CD14-positive monocyte (primary cell): Measurements from ENCODE around the gene RASAL2. TPM values are rescaled to one million over a fixed set of nuclear protein-coding genes. Genes with fewer than 3 reads are reported as not detected.

Experiments
- DNase-seq, 3 donors: peaks; one replicate each; pipeline ENCODE4 v3.0.0-alpha.2; 2011 to 2022
- H2AFZ ChIP-seq: 2 replicates; pipeline ENCODE4 v1.6.0; 2012; ENCODE audit warnings: mild to moderate bottlenecking, low read depth, low read length, inconsistent platforms; ENCODE audit not compliant: insufficient read depth, poor library complexity, severe bottlenecking
- H3K27ac ChIP-seq, 2 donors: 1 replicate in 1 of 2; 2 replicates in 1 of 2; pipeline ENCODE4 v1.5.1; 2012 to 2013; ENCODE audit warnings: low read length in 2 of 2, control low read depth in 1 of 2, inconsistent platforms in 1 of 2, low read depth in 1 of 2, mild to moderate bottlenecking in 1 of 2
- H3K27me3 ChIP-seq, 2 donors: one replicate each; pipeline versions ENCODE4 v1.6.0 to v1.6.1; 2011 to 2013; ENCODE audit warnings: low read length in 2 of 2; ENCODE audit not compliant: control insufficient read depth in 2 of 2, insufficient read depth in 2 of 2
- H3K36me3 ChIP-seq, 2 donors: replicated peaks in 1 of 2; 1 replicate in 1 of 2; 2 replicates in 1 of 2; pipeline versions ENCODE4 v1.5.1 to v1.6.1; 2012 to 2013; ENCODE audit warnings: low read length in 2 of 2, control low read depth in 1 of 2, inconsistent platforms in 1 of 2, mild to moderate bottlenecking in 1 of 2; ENCODE audit not compliant: insufficient read depth in 2 of 2, control insufficient read depth in 1 of 2
- H3K4me1 ChIP-seq, 2 donors: 1 replicate in 1 of 2; 2 replicates in 1 of 2; pipeline versions ENCODE4 v1.5.1 to v1.6.1; 2012 to 2013; ENCODE audit warnings: low read length in 2 of 2, control low read depth in 1 of 2, inconsistent platforms in 1 of 2, mild to moderate bottlenecking in 1 of 2, moderate library complexity in 1 of 2; ENCODE audit not compliant: insufficient read depth in 2 of 2, control insufficient read depth in 1 of 2
- H3K4me2 ChIP-seq: replicated peaks from 2 replicates; pipeline ENCODE3; 2012; ENCODE audit warnings: low read length, moderate library complexity, mild to moderate bottlenecking; ENCODE audit not compliant: poor library complexity, severe bottlenecking; ENCODE audit errors: extremely low read depth
- H3K4me3 ChIP-seq, 3 experiments: fragments of 200-600 bp in 1 of 3; sonication (generic) in 1 of 3; replicated peaks in 1 of 3; 1 replicate in 2 of 3; 2 replicates in 1 of 3; pipeline ENCODE4 v1.5.1; 2011 to 2013; ENCODE audit warnings: low read length in 3 of 3, mild to moderate bottlenecking in 3 of 3, control low read depth in 2 of 3, low read depth in 2 of 3, inconsistent platforms in 1 of 3, moderate library complexity in 1 of 3
- H3K79me2 ChIP-seq: 2 replicates; pipeline ENCODE4 v1.6.0; 2012; ENCODE audit warnings: mild to moderate bottlenecking, control low read depth, inconsistent platforms, low read length, moderate library complexity; ENCODE audit not compliant: insufficient read depth
- H3K9ac ChIP-seq: 2 replicates; pipeline ENCODE4 v1.6.0; 2017; ENCODE audit warnings: low read length, mild to moderate bottlenecking; ENCODE audit not compliant: insufficient read depth, poor library complexity, severe bottlenecking
- H3K9me3 ChIP-seq, 2 donors: replicated peaks in 1 of 2; 1 replicate in 1 of 2; 2 replicates in 1 of 2; pipeline versions ENCODE4 v1.5.1 to v1.6.1; 2012 to 2013; ENCODE audit warnings: low read length in 2 of 2, control low read depth in 1 of 2; ENCODE audit not compliant: control insufficient read depth in 1 of 2, insufficient read depth in 1 of 2
- H4K20me1 ChIP-seq: 2 replicates; pipeline ENCODE4 v1.6.0; 2012; ENCODE audit warnings: mild to moderate bottlenecking, low read length, control low read depth, moderate library complexity; ENCODE audit not compliant: insufficient read depth
- H3K27ac Mint-ChIP-seq, 7 donors: one replicate each; pipeline ENCODE4 v1.8.0; 2020; ENCODE audit warnings: mild to moderate bottlenecking in 7 of 7, mixed read lengths in 7 of 7, moderate library complexity in 6 of 7, inconsistent platforms in 2 of 7
- H3K27me3 Mint-ChIP-seq, 3 donors: one replicate each; pipeline ENCODE4 v1.8.0; 2021 to 2022; ENCODE audit warnings: low read depth in 3 of 3, mild to moderate bottlenecking in 3 of 3, mixed read lengths in 3 of 3, moderate library complexity in 3 of 3, inconsistent platforms in 1 of 3
- H3K36me3 Mint-ChIP-seq, 2 donors: one replicate each; pipeline ENCODE4 v1.8.0; 2020; ENCODE audit warnings: mixed read lengths in 2 of 2, inconsistent platforms in 1 of 2, mild to moderate bottlenecking in 1 of 2
- H3K4me1 Mint-ChIP-seq: one replicate; pipeline ENCODE4 v1.8.0; 2020; ENCODE audit warnings: mild to moderate bottlenecking, mixed read lengths
- H3K4me3 Mint-ChIP-seq, 2 donors: one replicate each; pipeline ENCODE4 v1.8.0; 2020; ENCODE audit warnings: mild to moderate bottlenecking in 2 of 2, mixed read lengths in 2 of 2, moderate library complexity in 1 of 2
- H3K9me3 Mint-ChIP-seq, 7 donors: one replicate each; pipeline ENCODE4 v1.8.0; 2020 to 2022; ENCODE audit warnings: mixed read lengths in 7 of 7, mild to moderate bottlenecking in 6 of 7, moderate library complexity in 6 of 7, inconsistent platforms in 2 of 7
- CTCF ChIP-seq: fragments of 200-600 bp; IDR thresholded peaks from one replicate; pipeline ENCODE4 v1.8.0; 2022; ENCODE audit warnings: antibody characterized with exemption, mild to moderate bottlenecking
- WGBS: methylation state at CpG from one replicate; pipeline ENCODE4 v1.1.5; 2013; ENCODE audit warnings: missing lambda C conversion rate; ENCODE audit not compliant: insufficient coverage; 5-methylcytosine and 5-hydroxymethylcytosine counted together
- intact Hi-C, 2 donors: fragments of 100-400 bp; cut with micrococcal nuclease; formaldehyde crosslinking; loops; one replicate each; pipeline versions ENCODE4 v1.15.0 to v1.15.1; 2023
- polyA plus RNA-seq, 3 donors: library from polyadenylated mRNA; depleted of rRNA in 1 of 3; unstranded in 2 of 3; stranded (reverse) in 1 of 3; fragments of 300-500 nt in 2 of 3; fragments of >200 nt in 1 of 3; fragmentation: Illumina TruSeq in 2 of 3; gene quantifications; 1 replicate in 2 of 3; 2 replicates in 1 of 3; pipeline ENCODE4 v1.2.3, GENCODE V29; 2012 to 2021

The RASAL2 gene
- polyA plus RNA-seq, 3 donors, result 0.15 to 1.00 (median 0.63) TPM

- Histone ChIP-seq H3K9me3 (no peaks in the 10 kb centered on the region), H3K36me3 (no peaks in the 10 kb centered on the region), H3K27me3 (no peaks in the 10 kb centered on the region), H3K27ac (no peak overlapping the region), H3K4me3 (no peak overlapping the region), H4K20me1 (no peaks in the 10 kb centered on the region), H3K79me2 (no peaks in the 10 kb centered on the region), H3K9ac (no peak overlapping the region), H2AFZ (no peak overlapping the region), H3K4me2 (no peak overlapping the region), H3K4me1 (no peaks in the 10 kb centered on the region)
- H3K27me3 Mint-ChIP-seq, result peaks cover 0 to 2% (median 0%) of the 10 kb centered on the region in 3 donors
- 100% methylated on average over 1 of the region's 4 CpGs for WGBS
- H3K36me3 Mint-ChIP-seq, result no peaks in the 10 kb centered on the region
- intact Hi-C loops, result no loop called here
- TF ChIP-seq CTCF, result no peak
- no peak for DNase-seq
- peaks cover 0 to 2% (median 0%) of the 10 kb centered on the region in 7 donors for H3K9me3 Mint-ChIP-seq
- peaks cover 4% of the 10 kb centered on the region for H3K4me1 Mint-ChIP-seq
- H3K4me3 Mint-ChIP-seq, result no peak overlapping the region
- no peak overlapping the region for H3K27ac Mint-ChIP-seq
Measured at GRCh38 chr1:178224358-178224757, 130.5 kb downstream of the RASAL2 start.

GRCh38 chr1:178230881-178231409 lies 137.0 kb downstream of the RASAL2 start:
- Histone ChIP-seq H3K9ac (no peak overlapping the region), H3K4me1 (no peaks in the 10 kb centered on the region), H2AFZ (no peak overlapping the region), H3K27me3 (no peaks in the 10 kb centered on the region), H3K79me2 (no peaks in the 10 kb centered on the region), H3K4me2 (no peak overlapping the region), H3K9me3 (no peaks in the 10 kb centered on the region), H3K36me3 (no peaks in the 10 kb centered on the region), H4K20me1 (no peaks in the 10 kb centered on the region), H3K27ac (no peak overlapping the region), H3K4me3 (no peak overlapping the region)
- Mint-ChIP-seq H3K9me3 (peaks cover 0 to 5% (median 0%) of the 10 kb centered on the region in 7 donors), H3K27ac (no peak overlapping the region), H3K36me3 (no peaks in the 10 kb centered on the region), H3K4me3 (no peak overlapping the region), H3K4me1 (no peaks in the 10 kb centered on the region), H3K27me3 (no peaks in the 10 kb centered on the region)
- no peak for TF ChIP-seq CTCF
- DNase-seq, result no peak
- intact Hi-C loops, result no loop called here
- WGBS, result 100% methylated on average over 1 of the region's 5 CpGs
